Neural cell (in vitro differentiated cells): Measurements from ENCODE around the gene PRDM11. TPM values are rescaled to one million over a fixed set of nuclear protein-coding genes. Genes with fewer than 3 reads are reported as not detected.

Experiments used
- H2AFZ ChIP-seq: fragments of 200-600, 300-800 bp; sonication (generic), shearing (Covaris generic); 2 replicates; pipeline ENCODE4 v1.6.0; 2014; ENCODE audit warnings: low read depth, mild to moderate bottlenecking, antibody characterized with exemption, low read length, moderate library complexity
- H3F3A ChIP-seq: fragments of 200-600 bp; shearing (Covaris generic); 2 replicates; pipeline ENCODE4 v1.6.1; 2016; ENCODE audit warnings: mild to moderate bottlenecking, moderate library complexity, mixed read lengths, antibody characterized with exemption, low read length; ENCODE audit not compliant: insufficient read depth, poor library complexity, severe bottlenecking
- H3K27ac ChIP-seq: fragments of 200-600, 300-800 bp; sonication (generic), shearing (Covaris generic); 2 replicates; pipeline ENCODE4 v1.5.1; 2014; ENCODE audit warnings: mild to moderate bottlenecking, low read length, moderate library complexity
- H3K27me3 ChIP-seq: fragments of 300-800, 200-600 bp; sonication (generic), shearing (Covaris generic); 2 replicates; pipeline ENCODE4 v1.6.0; 2014; ENCODE audit warnings: mild to moderate bottlenecking, low read depth, low read length, moderate library complexity; ENCODE audit not compliant: insufficient read depth
- H3K36me3 ChIP-seq: fragments of 300-800, 200-600 bp; sonication (generic), shearing (Covaris generic); 2 replicates; pipeline ENCODE4 v1.5.1; 2014; ENCODE audit warnings: mild to moderate bottlenecking, antibody characterized with exemption, low read length, moderate library complexity; ENCODE audit not compliant: insufficient read depth
- H3K4me2 ChIP-seq: fragments of 300-800, 200-600 bp; sonication (generic), shearing (Covaris generic); 2 replicates; pipeline ENCODE4 v1.6.0; 2014; ENCODE audit warnings: mild to moderate bottlenecking, low read length
- H3K4me3 ChIP-seq: fragments of 300-800, 200-600 bp; sonication (generic), shearing (Covaris generic); 2 replicates; pipeline ENCODE4 v1.5.1; 2014; ENCODE audit warnings: mild to moderate bottlenecking, low read length, moderate library complexity
- H3K79me2 ChIP-seq: fragments of 200-600 bp; shearing (Covaris generic); replicated peaks from 2 replicates; pipeline ENCODE4 v1.6.0; 2014; ENCODE audit warnings: mild to moderate bottlenecking, low read length, moderate library complexity; ENCODE audit not compliant: insufficient read depth
- H3K9ac ChIP-seq: fragments of 300-800, 200-600 bp; sonication (generic), shearing (Covaris generic); 2 replicates; pipeline ENCODE4 v1.6.1; 2016; ENCODE audit warnings: mild to moderate bottlenecking, low read length, mixed read lengths
- H3K9me2 ChIP-seq: fragments of 200-600 bp; shearing (Covaris generic); 2 replicates; pipeline ENCODE4 v1.6.1; 2016; ENCODE audit warnings: mild to moderate bottlenecking, low read length, mixed read lengths; ENCODE audit not compliant: insufficient read depth
- H3K9me3 ChIP-seq: fragments of 200-600, 300-800 bp; sonication (generic), shearing (Covaris generic); 2 replicates; pipeline ENCODE4 v1.6.1; 2016; ENCODE audit warnings: mild to moderate bottlenecking, mixed run types, low read length, moderate library complexity, mixed read lengths
- H4K20me1 ChIP-seq: fragments of 200-600 bp; shearing (Covaris generic); 2 replicates; pipeline ENCODE4 v1.6.1; 2016; ENCODE audit warnings: mild to moderate bottlenecking, mixed run types; ENCODE audit not compliant: insufficient read depth
- EP300 ChIP-seq: fragments of 450-650 bp; conservative IDR thresholded peaks from 2 replicates; pipeline ENCODE4 v1.6.1; 2014; ENCODE audit warnings: antibody characterized with exemption, mild to moderate bottlenecking, moderate library complexity; ENCODE audit not compliant: poor library complexity, severe bottlenecking
- EZH2 ChIP-seq: fragments of 200-600, 300-800 bp; shearing (Covaris generic), sonication (generic); IDR thresholded peaks from 2 replicates; pipeline ENCODE4 v1.6.1; 2014; ENCODE audit warnings: antibody characterized with exemption, low read length, borderline replicate concordance, mild to moderate bottlenecking; ENCODE audit not compliant: insufficient read depth, poor library complexity, severe bottlenecking
- MXI1 ChIP-seq: fragments of 450-650 bp; conservative IDR thresholded peaks from 2 replicates; pipeline ENCODE4 v1.6.1; 2014; ENCODE audit warnings: antibody characterized with exemption, mild to moderate bottlenecking; ENCODE audit not compliant: poor library complexity, severe bottlenecking
- POLR2AphosphoS5 ChIP-seq: IDR thresholded peaks from 2 replicates; pipeline ENCODE4 v1.6.1; 2012
- RAD21 ChIP-seq: fragments of 450-650 bp; conservative IDR thresholded peaks from 2 replicates; pipeline ENCODE4 v1.6.1; 2014; ENCODE audit warnings: antibody characterized with exemption, mild to moderate bottlenecking, moderate library complexity
- SMC3 ChIP-seq: fragments of 450-650 bp; conservative IDR thresholded peaks from 2 replicates; pipeline ENCODE4 v1.6.1; 2014; ENCODE audit warnings: antibody characterized with exemption, mild to moderate bottlenecking, moderate library complexity; ENCODE audit not compliant: poor library complexity
- TAF1 ChIP-seq: IDR thresholded peaks from 2 replicates; pipeline ENCODE4 v1.6.1; 2012; ENCODE audit warnings: low read depth
- polyA plus RNA-seq: library from polyadenylated mRNA; depleted of rRNA; stranded (reverse); fragments of >200 nt; gene quantifications from 2 replicates; pipeline ENCODE4 v1.2.3, GENCODE V29; 2014
- TF ChIP-seq, protein P1 (sequence below): IDR thresholded peaks from 2 replicates; pipeline ENCODE4 v1.6.1; 2012; ENCODE audit warnings: borderline replicate concordance
- TF ChIP-seq, protein P2 (sequence below): fragments of 450-650 bp; IDR thresholded peaks from 2 replicates; pipeline ENCODE4 v1.5.1; 2014; ENCODE audit warnings: antibody characterized with exemption, mild to moderate bottlenecking, moderate library complexity; ENCODE audit not compliant: poor library complexity, severe bottlenecking

PRDM11 gene
- polyA plus RNA-seq, 1 donor from 2014 or later, result 2.0 TPM

DNA sequence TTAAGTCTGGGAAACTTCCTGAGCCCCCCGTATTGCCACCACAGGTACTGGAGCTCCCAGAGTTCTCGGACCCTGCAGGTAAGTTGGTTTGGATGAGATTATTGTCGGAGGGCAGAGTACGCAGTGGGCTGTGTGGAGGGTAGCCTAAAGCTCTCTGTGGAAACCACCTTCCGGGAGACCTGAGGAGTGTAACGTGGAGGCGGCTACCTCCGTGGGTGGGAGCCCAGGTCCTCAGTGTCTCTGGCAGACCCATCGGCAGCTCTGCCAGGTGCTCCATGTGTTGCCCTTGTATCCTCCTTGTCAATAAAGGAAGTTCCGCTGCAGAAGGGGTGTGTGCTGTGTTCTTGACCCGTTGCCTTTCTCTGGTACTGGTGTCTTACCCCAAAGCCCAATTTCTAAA lies 78.3 kb downstream of the PRDM11 start:
- no peak overlapping the region for H3K27ac ChIP-seq

DNA sequence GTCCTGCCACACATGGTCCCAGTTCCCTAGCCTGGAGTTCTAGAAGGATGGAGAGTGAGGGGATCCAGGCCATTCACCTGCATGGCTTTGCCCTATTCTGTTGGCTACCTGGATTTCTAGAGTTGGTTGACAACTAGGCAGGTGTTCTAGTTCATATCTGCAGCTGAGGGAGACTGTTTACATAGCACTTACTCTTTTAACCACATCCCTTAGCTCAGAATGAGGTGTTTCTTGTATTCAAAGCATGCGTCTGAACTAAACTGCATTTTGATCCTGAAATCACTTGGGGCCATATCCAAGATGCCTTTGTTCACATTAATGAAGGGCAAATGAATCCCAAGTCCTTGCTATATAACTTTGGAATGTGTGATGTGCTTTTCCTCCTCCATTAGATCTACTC lies 78.8 kb downstream of the PRDM11 start:
- H3K36me3 ChIP-seq, result peaks cover 15% of the 10 kb centered on the region

More for the DNA sequence above, 78.3 kb downstream of the PRDM11 start:
- Histone ChIP-seq H3K4me2 (no peak overlapping the region), H3K9ac (no peak overlapping the region), H3K9me2 (no peaks in the 10 kb centered on the region), H3F3A (no peaks in the 10 kb centered on the region), H4K20me1 (no peaks in the 10 kb centered on the region), H3K9me3 (no peaks in the 10 kb centered on the region), H3K27me3 (no peaks in the 10 kb centered on the region), H3K79me2 (no peaks in the 10 kb centered on the region), H3K36me3 (peaks cover 15% of the 10 kb centered on the region), H2AFZ (no peak overlapping the region), H3K4me3 (no peak overlapping the region)
- TF ChIP-seq MXI1 (no peak), RAD21 (no peak), POLR2AphosphoS5 (no peak), SMC3 (no peak), TAF1 (no peak)
- TF ChIP-seq, protein P1, sequence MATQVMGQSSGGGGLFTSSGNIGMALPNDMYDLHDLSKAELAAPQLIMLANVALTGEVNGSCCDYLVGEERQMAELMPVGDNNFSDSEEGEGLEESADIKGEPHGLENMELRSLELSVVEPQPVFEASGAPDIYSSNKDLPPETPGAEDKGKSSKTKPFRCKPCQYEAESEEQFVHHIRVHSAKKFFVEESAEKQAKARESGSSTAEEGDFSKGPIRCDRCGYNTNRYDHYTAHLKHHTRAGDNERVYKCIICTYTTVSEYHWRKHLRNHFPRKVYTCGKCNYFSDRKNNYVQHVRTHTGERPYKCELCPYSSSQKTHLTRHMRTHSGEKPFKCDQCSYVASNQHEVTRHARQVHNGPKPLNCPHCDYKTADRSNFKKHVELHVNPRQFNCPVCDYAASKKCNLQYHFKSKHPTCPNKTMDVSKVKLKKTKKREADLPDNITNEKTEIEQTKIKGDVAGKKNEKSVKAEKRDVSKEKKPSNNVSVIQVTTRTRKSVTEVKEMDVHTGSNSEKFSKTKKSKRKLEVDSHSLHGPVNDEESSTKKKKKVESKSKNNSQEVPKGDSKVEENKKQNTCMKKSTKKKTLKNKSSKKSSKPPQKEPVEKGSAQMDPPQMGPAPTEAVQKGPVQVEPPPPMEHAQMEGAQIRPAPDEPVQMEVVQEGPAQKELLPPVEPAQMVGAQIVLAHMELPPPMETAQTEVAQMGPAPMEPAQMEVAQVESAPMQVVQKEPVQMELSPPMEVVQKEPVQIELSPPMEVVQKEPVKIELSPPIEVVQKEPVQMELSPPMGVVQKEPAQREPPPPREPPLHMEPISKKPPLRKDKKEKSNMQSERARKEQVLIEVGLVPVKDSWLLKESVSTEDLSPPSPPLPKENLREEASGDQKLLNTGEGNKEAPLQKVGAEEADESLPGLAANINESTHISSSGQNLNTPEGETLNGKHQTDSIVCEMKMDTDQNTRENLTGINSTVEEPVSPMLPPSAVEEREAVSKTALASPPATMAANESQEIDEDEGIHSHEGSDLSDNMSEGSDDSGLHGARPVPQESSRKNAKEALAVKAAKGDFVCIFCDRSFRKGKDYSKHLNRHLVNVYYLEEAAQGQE, result no peak

More for the DNA sequence above, 78.8 kb downstream of the PRDM11 start:
- no peak for TF ChIP-seq SMC3
- TF ChIP-seq, protein P1, result no peak
- TF ChIP-seq EZH2, result no peak
- no peak for TF ChIP-seq TAF1
- TF ChIP-seq RAD21, result no peak
- no peak for TF ChIP-seq POLR2AphosphoS5
- no peak for TF ChIP-seq MXI1
- TF ChIP-seq, protein P2, sequence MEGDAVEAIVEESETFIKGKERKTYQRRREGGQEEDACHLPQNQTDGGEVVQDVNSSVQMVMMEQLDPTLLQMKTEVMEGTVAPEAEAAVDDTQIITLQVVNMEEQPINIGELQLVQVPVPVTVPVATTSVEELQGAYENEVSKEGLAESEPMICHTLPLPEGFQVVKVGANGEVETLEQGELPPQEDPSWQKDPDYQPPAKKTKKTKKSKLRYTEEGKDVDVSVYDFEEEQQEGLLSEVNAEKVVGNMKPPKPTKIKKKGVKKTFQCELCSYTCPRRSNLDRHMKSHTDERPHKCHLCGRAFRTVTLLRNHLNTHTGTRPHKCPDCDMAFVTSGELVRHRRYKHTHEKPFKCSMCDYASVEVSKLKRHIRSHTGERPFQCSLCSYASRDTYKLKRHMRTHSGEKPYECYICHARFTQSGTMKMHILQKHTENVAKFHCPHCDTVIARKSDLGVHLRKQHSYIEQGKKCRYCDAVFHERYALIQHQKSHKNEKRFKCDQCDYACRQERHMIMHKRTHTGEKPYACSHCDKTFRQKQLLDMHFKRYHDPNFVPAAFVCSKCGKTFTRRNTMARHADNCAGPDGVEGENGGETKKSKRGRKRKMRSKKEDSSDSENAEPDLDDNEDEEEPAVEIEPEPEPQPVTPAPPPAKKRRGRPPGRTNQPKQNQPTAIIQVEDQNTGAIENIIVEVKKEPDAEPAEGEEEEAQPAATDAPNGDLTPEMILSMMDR, result no peak
- TF ChIP-seq EP300, result no peak
- H3K4me3 ChIP-seq, result no peak overlapping the region
- no peak overlapping the region for H3K4me2 ChIP-seq
- no peaks in the 10 kb centered on the region for H4K20me1 ChIP-seq
- no peaks in the 10 kb centered on the region for H3K79me2 ChIP-seq
- H3K27ac ChIP-seq, result no peak overlapping the region
- H3K27me3 ChIP-seq, result no peaks in the 10 kb centered on the region
- no peaks in the 10 kb centered on the region for H3K9me3 ChIP-seq
- H3K9ac ChIP-seq, result no peak overlapping the region
- H3F3A ChIP-seq, result no peaks in the 10 kb centered on the region
- H3K9me2 ChIP-seq, result no peaks in the 10 kb centered on the region
- no peak overlapping the region for H2AFZ ChIP-seq
